GM04504 (cell line): Measurements from ENCODE around the gene PPP2CA.
A peak's percentile ranks its signal among the peaks of the same experiment; 100 is the strongest.
"Not testable (repeated sequence)": the region's sequence is repeated elsewhere in the genome, so short reads cannot be mapped to it uniquely, and the experiment has no call there.

ENCODE experiments used
- DNase-seq: peaks from one replicate; pipeline ENCODE4 v3.0.0-alpha.2; 2012; ENCODE audit warnings: low read depth

Gene PPP2CA

GRCh38 chr5:134189031-134189430 is 36.8 kb downstream of the PPP2CA start:
- DNase-seq, result no peak

DNA sequence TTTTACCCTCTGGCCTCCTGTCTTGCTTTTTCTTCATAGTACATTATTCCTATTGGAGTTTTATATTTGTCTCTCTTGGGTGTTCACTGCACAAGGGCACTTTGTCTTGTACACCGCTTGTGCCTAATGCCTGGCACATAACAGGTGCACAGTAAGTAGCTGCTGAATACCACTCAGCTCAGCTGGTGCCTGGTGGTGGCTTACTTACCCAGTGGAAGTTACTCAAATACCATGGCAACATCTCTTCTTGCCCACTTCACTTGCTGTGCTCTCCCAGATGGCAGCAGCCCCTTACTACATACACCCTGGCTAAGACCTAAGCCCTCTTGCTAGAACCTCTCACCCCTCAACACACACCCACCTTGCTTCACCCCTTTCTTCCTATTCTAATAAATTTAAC is 37.8 kb downstream of the PPP2CA start:
- no peak for DNase-seq

- DNase-seq, result no peak
Measured at GRCh38 chr5:134184155-134185135, 41.4 kb downstream of the PPP2CA start.

GRCh38 chr5:134183481-134183880 is 42.4 kb downstream of the PPP2CA start:
- DNase-seq, result no peak

DNA sequence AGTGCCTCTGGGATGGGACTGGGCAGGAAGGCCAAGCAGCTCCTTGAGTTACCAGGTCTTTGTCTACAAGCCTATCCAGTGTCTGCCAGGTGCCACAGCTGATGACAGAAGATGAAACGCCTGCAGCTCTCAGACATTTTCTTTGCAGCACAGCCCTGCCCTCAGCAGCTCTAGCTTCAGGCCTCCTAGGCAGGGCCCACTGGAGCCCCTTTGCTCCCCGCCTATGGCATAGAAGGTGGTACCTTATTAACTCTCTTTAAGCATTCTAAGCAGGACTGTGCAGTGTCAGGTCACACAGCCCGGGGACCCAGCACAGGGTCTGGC is 47.8 kb downstream of the PPP2CA start:
- no peak for DNase-seq

GRCh38 chr5:134177369-134178095 is 48.3 kb downstream of the PPP2CA start:
- no peak for DNase-seq

GRCh38 chr5:134176511-134177368 is 49.1 kb downstream of the PPP2CA start, which contains the start of gene SKP1:
Gene SKP1 (minus strand): TSS chr5:134176950. CDS start chr5:134174022, 2,928 bp downstream.
- peak; percentile 53 for DNase-seq

- DNase-seq, result no peak
Measured at GRCh38 chr5:134175921-134176510, 49.9 kb downstream of the PPP2CA start.

GRCh38 chr5:134174841-134175839 is 50.7 kb downstream of the PPP2CA start:
- DNase-seq, result no peak

DNA sequence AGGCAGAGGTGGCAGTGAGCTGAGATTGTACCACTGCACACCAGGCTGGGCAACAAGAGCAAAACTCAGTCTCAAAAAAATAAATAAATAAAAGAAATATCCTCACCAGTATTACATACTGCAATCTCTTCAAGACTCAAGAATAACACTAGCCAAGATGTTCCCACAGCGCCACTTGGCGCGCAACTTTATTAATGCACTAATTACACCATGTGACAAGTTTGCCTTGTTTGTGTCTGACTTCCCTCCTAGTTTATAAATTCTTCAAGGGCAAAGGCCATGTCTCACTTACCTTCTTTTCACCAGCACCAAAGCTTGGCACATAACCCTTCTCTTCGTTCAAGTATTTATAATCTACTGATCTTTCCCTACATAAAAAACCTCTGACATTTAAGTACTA is 53.9 kb downstream of the PPP2CA start:
- no peak for DNase-seq

DNA sequence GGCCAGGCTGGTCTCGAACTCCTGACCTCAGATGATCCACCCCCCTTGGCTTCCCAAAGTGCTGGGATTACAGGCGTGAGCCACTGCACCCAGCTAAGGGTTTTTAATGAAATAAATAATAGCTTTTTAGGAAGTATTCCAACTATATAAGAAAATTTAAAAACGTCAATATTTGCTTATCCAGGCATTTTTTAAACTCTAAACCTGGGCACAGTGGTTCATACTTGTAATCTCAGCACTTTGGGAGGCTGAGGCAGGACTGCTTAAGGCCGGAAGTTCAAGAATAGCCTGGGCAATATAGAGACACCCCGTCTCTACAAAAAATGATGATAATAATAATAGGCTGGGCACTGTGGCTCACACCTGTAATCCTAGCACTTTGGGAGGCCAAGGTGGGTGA is 63.3 kb downstream of the PPP2CA start:
- no peak for DNase-seq

GRCh38 chr5:134161513-134162395 is 64.1 kb downstream of the PPP2CA start:
- no peak for DNase-seq

DNA sequence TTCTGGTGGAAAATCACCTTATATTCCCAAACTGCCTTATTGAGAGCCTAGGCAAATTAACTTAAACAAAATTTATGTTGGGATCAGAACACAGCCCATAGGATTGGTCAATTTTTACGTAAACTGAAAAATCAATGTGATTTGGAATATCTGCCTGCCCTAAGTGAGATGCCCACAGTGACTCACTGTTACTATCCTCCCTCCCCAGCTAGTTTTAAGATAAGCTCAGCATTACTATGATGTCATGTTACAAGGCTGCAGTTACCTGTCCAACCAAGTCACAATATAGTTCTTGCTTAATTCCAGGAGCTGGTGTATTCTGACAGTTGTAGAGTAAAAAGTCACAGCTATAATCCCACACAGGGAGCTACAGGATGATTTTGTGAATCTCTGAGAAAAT is 72.2 kb downstream of the PPP2CA start:
- no peak for DNase-seq

- DNase-seq, result no peak
Measured at GRCh38 chr5:134153241-134153640, 72.6 kb downstream of the PPP2CA start.

DNA sequence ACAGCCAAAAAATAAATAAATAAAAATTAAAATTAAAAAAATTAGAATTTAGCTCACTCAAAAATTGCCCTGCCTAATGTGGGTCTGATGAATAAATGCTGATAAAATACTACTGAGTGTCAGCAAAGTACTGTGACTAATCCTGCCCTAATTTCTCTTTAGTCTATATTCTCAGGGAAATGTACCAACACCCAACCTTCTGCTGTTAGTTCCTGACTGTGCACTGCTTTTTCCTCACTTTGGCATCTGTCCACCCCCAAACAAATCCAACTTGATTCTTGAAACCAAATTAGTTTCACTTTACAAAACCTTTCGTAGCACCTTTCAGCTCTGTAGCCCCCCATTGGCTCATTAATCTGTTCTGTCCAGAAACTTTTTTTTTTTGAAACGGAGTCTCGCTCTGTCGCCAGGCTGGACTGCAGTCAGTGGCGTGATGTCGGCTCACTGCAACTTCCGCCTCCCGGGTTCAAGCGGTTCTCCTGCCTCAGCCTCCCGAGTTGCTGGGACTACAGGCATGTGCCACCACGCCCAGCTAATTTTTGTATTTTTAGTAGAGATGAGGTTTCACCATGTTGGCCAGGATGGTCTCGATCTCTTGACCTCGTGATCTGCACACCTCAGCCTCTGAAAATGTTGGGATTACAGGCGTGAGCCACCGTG is 73.6 kb downstream of the PPP2CA start:
- DNase-seq, result not testable (repeated sequence)

GRCh38 chr5:134151723-134152122 is 74.2 kb downstream of the PPP2CA start:
- DNase-seq, result no peak

DNA sequence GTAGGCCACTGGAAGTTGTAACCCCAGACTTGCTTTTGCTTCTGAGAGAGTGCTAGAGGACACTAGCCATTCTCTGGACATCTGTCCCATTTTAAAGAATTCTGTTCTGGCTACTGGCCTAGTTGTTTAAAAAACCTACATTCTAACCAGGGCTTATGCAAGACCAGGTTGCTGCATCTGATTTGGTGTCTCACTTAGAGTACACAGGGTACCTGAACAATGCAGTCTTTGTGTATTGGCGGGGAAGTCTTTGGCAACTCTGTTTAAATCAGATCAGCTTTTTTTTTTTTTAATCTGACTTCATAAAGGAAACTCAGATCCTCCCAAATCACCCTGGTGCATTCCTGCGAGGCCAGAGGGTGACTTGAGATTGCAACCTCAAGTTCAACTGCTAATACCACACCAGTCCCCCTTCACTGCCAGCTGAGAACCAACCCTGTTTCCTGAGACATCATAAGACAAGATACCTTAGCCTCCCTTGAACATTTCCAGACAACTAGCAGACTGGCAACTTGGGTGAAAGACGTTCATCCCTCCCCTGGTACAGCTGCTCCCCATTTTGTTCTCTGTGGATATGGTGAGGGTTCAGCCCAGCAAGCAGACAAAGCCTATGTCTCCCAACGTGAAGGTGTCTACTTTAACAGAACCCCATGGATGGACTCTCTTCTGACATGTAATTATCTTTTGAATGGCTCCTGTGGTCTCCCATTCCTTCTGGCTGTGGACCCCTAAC is 76.1 kb downstream of the PPP2CA start:
- DNase-seq, result no peak

GRCh38 chr5:134148986-134149539 is 76.8 kb downstream of the PPP2CA start:
- DNase-seq, result no peak
